ENCODE data around the gene CHD9.

The CHD9 gene

DNA sequence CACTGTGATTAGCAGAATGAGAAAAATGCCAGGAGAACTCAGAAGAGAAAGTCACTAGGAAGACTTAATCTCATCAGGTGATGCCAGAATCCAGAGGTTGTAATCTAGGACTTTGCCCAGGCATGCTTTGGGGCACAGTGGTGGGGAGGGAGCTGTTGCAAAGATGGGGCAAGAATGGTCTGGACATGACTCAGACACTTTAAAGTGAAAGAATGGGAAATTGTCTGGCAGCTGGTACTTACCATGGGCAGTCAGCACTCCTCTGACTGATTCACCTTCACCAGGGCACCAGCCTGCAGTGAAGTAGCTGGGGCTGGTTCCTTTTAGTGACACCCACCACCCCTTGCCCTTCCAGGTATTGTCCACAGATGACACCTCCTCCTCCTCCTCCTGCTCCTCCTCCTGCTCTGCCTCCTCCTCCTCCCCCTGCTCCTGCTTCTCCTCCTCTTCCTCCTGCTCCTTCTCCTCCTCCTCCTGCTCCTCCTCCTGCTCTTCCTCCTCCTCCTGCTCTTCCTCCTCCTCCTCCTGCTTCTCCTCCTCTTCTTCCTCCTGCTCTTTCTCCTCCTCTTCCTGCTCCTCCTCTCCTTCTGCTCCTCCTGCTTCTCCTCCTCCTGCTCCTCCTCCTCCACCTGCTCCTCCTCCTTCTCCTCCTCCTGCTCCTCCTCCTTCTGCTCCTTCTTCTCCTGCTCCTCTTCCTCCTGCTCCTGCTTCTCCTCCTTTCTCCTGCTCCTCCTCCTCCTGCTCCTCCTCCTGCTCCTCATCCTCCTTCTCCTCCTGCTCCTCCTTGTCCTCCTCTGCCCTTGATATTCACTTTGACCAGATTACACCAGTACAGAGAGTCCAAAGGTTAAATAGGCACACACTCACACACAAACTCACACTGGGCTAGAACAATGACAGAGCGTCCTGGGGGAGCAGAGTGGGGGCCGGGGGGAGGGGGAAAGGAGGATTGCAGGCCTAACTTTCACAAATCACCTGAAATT is 2.0 kb upstream of the CHD9 start, which contains the start of gene CHD9NB (continued):
- TF ChIP-seq ZNF274 (IDR thresholded peaks at IDR 0.05; ENCODE audit: low read length) (no peak), ZNF274 (tag by site-specific recombination; IDR thresholded peaks at IDR 0.05; ENCODE audit: borderline replicate concordance) (peak; percentile 18; the same call in 1 of the 2 replicates), ZNF10 (tag by site-specific recombination; IDR thresholded peaks at IDR 0.05) (peak; percentile 69; the same call in 1 of the 2 replicates), ZNF549 (tag by site-specific recombination; IDR thresholded peaks at IDR 0.05) (no peak), ZBTB17 (tag by site-specific recombination; IDR thresholded peaks at IDR 0.05) (peak; percentile 82), ZBTB8A (tag by site-specific recombination; IDR thresholded peaks at IDR 0.05) (no peak), ZNF19 (tag by site-specific recombination; IDR thresholded peaks at IDR 0.05; ENCODE audit: low read depth) (no peak), ZNF561 (tag by site-specific recombination; IDR thresholded peaks at IDR 0.05; ENCODE audit: borderline replicate concordance) (no peak), ZNF670 (tag by site-specific recombination; IDR thresholded peaks at IDR 0.05; ENCODE audit: low read depth) (no peak), INSM2 (tag by site-specific recombination; IDR thresholded peaks at IDR 0.05) (no peak), ZEB2 (tag by site-specific recombination; IDR thresholded peaks at IDR 0.05) (no peak), ZNF248 (tag by site-specific recombination; IDR thresholded peaks at IDR 0.05) (peak; percentile 62; the same call in 1 of the 2 replicates), ZNF521 (tag by site-specific recombination; IDR thresholded peaks at IDR 0.05) (no peak), ZNF146 (tag by site-specific recombination; IDR thresholded peaks at IDR 0.05) (no peak), BCL11B (tag by site-specific recombination; IDR thresholded peaks at IDR 0.05; ENCODE audit: low read depth) (no peak), YY2 (tag by site-specific recombination; IDR thresholded peaks at IDR 0.05) (no peak), ZNF391 (tag by site-specific recombination; IDR thresholded peaks at IDR 0.05; ENCODE audit: borderline replicate concordance, low read depth) (no peak), ZNF184 (tag by site-specific recombination; IDR thresholded peaks at IDR 0.05) (no peak), ZNF514 (tag by site-specific recombination; IDR thresholded peaks at IDR 0.05) (no peak), ZNF18 (tag by site-specific recombination; IDR thresholded peaks at IDR 0.05) (no peak), ZFP3 (tag by site-specific recombination; IDR thresholded peaks at IDR 0.05; ENCODE audit: low read depth) (no peak), TRIM28 (IDR thresholded peaks at IDR 0.05; ENCODE audit: borderline replicate concordance, low read length) (no peak), ZNF214 (tag by site-specific recombination; IDR thresholded peaks at IDR 0.05; ENCODE audit: borderline replicate concordance) (no peak), ZNF121 (tag by site-specific recombination; IDR thresholded peaks at IDR 0.05) (no peak), SCRT1 (tag by site-specific recombination; IDR thresholded peaks at IDR 0.05; ENCODE audit: borderline replicate concordance) (no peak), ZNF629 (tag by site-specific recombination; IDR thresholded peaks at IDR 0.05) (no peak), ZNF664 (tag by site-specific recombination; IDR thresholded peaks at IDR 0.05) (no peak), ZNF362 (tag by site-specific recombination; IDR thresholded peaks at IDR 0.05) (no peak)
- TF ChIP-seq, protein P1, sequence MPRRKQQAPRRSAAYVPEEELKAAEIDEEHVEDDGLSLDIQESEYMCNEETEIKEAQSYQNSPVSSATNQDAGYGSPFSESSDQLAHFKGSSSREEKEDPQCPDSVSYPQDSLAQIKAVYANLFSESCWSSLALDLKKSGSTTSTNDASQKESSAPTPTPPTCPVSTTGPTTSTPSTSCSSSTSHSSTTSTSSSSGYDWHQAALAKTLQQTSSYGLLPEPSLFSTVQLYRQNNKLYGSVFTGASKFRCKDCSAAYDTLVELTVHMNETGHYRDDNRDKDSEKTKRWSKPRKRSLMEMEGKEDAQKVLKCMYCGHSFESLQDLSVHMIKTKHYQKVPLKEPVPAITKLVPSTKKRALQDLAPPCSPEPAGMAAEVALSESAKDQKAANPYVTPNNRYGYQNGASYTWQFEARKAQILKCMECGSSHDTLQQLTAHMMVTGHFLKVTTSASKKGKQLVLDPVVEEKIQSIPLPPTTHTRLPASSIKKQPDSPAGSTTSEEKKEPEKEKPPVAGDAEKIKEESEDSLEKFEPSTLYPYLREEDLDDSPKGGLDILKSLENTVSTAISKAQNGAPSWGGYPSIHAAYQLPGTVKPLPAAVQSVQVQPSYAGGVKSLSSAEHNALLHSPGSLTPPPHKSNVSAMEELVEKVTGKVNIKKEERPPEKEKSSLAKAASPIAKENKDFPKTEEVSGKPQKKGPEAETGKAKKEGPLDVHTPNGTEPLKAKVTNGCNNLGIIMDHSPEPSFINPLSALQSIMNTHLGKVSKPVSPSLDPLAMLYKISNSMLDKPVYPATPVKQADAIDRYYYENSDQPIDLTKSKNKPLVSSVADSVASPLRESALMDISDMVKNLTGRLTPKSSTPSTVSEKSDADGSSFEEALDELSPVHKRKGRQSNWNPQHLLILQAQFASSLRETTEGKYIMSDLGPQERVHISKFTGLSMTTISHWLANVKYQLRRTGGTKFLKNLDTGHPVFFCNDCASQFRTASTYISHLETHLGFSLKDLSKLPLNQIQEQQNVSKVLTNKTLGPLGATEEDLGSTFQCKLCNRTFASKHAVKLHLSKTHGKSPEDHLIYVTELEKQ (tag by site-specific recombination; IDR thresholded peaks at IDR 0.05; ENCODE audit: borderline replicate concordance) = no peak
- TF ChIP-seq, protein P2, sequence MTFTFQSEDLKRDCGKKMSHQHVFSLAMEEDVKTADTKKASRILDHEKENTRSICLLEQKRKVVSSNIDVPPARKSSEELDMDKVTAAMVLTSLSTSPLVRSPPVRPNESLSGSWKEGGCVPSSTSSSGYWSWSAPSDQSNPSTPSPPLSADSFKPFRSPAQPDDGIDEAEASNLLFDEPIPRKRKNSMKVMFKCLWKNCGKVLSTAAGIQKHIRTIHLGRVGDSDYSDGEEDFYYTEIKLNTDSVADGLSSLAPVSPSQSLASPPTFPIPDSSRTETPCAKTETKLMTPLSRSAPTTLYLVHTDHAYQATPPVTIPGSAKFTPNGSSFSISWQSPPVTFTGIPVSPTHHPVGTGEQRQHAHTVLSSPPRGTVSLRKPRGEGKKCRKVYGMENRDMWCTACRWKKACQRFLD (tag by site-specific recombination; IDR thresholded peaks at IDR 0.05) = no peak

Data from HEK293 (cell line).